ENCODE data around the gene PRSS53. TPM values are rescaled to one million over a fixed set of nuclear protein-coding genes. Genes with fewer than 3 reads are reported as not detected.
A peak's percentile ranks its signal among the peaks of the same experiment; 100 is the strongest.

The PRSS53 gene
- total and polyA plus RNA-seq, 2 experiments from 2014 or later = 0.36 to 2.7 TPM

GRCh38 chr16:31071861-31072260 lies 16.9 kb downstream of the PRSS53 start:
- H3K4me3 ChIP-seq = peak overlapping the region; percentile 90
- TF ChIP-seq ZNF114 (CRISPR knock-in tag; IDR thresholded peaks at IDR 0.05) = no peak
- no peak for TF ChIP-seq EZH2phosphoT487 (IDR thresholded peaks at IDR 0.05; ENCODE audit: unreplicated experiment)
- no peak for TF ChIP-seq ETS1 (IDR thresholded peaks at IDR 0.05)
- TF ChIP-seq ZNF462 (CRISPR knock-in tag; IDR thresholded peaks at IDR 0.05) = no peak
- TF ChIP-seq JUNB (IDR thresholded peaks at IDR 0.05; ENCODE audit: unreplicated experiment) = no peak
- TF ChIP-seq ZNF331 (CRISPR knock-in tag; IDR thresholded peaks at IDR 0.05; ENCODE audit: low read depth) = no peak
- TF ChIP-seq POLR2AphosphoS5 (IDR thresholded peaks at IDR 0.05; ENCODE audit: low read depth) = no peak
- no peak for TF ChIP-seq REST (IDR thresholded peaks at IDR 0.05; ENCODE audit: unreplicated experiment)
- TF ChIP-seq EZH2 (IDR thresholded peaks at IDR 0.05; ENCODE audit: low read depth, unreplicated experiment) = no peak
- no peak for TF ChIP-seq NANOG (IDR thresholded peaks at IDR 0.05; ENCODE audit: borderline replicate concordance)
- no peak for TF ChIP-seq CTCF (conservative IDR thresholded peaks at IDR 0.05; ENCODE audit: low read depth in 2 of 2)
- no peak for TF ChIP-seq CREB1 (CRISPR knock-in tag; IDR thresholded peaks at IDR 0.05; ENCODE audit: low read depth)
- no peak for TF ChIP-seq STAT1 (IDR thresholded peaks at IDR 0.05; ENCODE audit: unreplicated experiment)
- no peaks in the 10 kb centered on the region for H3K27me3 ChIP-seq (ENCODE audit: insufficient read depth)
- H3F3A ChIP-seq (replicated peaks; ENCODE audit: low read depth) = no peaks in the 10 kb centered on the region
- H3K27ac Mint-ChIP-seq = no peak overlapping the region
- peaks cover 77% of the 10 kb centered on the region for H3K79me2 ChIP-seq (replicated peaks; ENCODE audit: insufficient read depth)
- H3K9me2 ChIP-seq (ENCODE audit: insufficient read depth) = no peaks in the 10 kb centered on the region
- no peak overlapping the region for H2AFZ ChIP-seq
- H3K27ac ChIP-seq (ENCODE audit: low read depth) = no peak overlapping the region
- H3K36me3 Mint-ChIP-seq (ENCODE audit: low read depth) = peaks cover 7% of the 10 kb centered on the region
- peaks cover 14% of the 10 kb centered on the region for H3K4me1 ChIP-seq (ENCODE audit: insufficient read depth)
- ATAC-seq (no peak), DNase-seq (ENCODE audit: low spot score) (no peak)
- H3K36me3 ChIP-seq (ENCODE audit: insufficient read depth) = no peaks in the 10 kb centered on the region; the same call in 1 of the 2 replicates
- H3K4me1 Mint-ChIP-seq = peaks cover 19% of the 10 kb centered on the region
- H3K9me3 Mint-ChIP-seq = no peaks in the 10 kb centered on the region; the same call in 2 of the 3 replicates
- H3K4me2 ChIP-seq = peak overlapping the region; percentile 84
- H4K20me1 ChIP-seq (replicated peaks; ENCODE audit: insufficient read depth) = no peaks in the 10 kb centered on the region; the same call in 1 of the 2 replicates
- peaks cover 6% of the 10 kb centered on the region for H3K27me3 Mint-ChIP-seq (ENCODE audit: insufficient read depth, low read depth, poor library complexity)
- H3K4me3 Mint-ChIP-seq = peak overlapping the region; percentile 99
